Gastrocnemius medialis (tissue), 4 donors: ENCODE data around the gene SLC50A1.

Experiments
- CTCF ChIP-seq, 5 experiments: fragments of 450-650 bp in 3 of 5; fragments of 200-600 bp in 2 of 5; sonication (generic) in 2 of 5; IDR thresholded peaks in 4 of 5; conservative IDR thresholded peaks in 1 of 5; 1 replicate in 4 of 5; 2 replicates in 1 of 5; pipeline ENCODE4 v1.5.1; 2016 to 2019; ENCODE audit warnings: antibody characterized with exemption in 5 of 5, mild to moderate bottlenecking in 3 of 5, moderate library complexity in 3 of 5
- POLR2A ChIP-seq, 2 donors: fragments of 450-650 bp; IDR thresholded peaks; one replicate each; pipeline ENCODE4 v1.6.1; 2017; ENCODE audit warnings: antibody characterized with exemption in 2 of 2, mild to moderate bottlenecking in 2 of 2, moderate library complexity in 2 of 2

DNA sequence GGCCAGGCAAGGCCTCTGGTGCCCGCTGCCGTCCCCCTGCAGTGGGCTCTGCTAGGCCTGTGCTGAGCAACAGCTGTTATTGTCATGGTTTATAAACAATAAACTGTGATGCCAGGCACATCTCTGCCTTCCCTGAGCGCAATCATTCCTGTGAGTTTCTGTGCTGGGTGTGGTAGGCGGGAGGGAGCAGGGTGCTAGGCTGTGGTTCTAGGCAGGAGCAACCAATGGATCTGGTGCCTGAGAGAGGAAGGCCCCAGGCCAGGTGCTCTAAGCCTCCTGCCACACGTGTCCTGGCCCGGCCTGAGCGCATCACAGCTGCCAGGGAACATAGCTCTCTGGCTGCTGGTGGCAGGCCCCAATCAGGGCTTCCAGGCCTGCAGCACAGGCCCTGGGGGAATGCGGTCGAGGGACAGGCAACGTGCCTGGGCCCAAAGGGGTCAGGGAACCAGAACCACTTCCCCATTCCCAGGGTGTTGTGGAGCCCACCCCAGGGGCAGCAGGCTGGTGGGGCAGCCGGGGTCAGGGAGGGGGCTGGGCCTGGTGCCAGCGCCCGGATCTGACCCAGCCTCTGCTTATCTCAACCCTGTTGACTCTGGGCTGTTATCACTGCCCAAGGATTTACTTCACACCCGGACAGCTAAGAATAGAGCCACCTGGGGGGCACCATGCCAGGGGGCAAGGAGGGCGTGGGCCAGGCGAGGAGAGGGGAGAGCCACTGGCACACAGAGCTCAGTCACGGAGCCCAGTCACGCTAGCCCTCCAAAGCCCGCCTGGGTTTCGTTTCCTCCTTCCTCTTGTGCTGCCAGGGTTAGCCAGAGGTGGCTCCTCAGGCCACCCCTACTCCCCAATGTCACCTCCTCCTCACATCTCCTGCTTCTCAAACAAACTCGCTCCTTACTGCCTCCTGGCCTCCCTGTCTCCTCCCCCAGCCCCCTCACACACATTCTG lies 49.5 kb downstream of the SLC50A1 start:
- TF ChIP-seq POLR2A (IDR thresholded peaks at IDR 0.05) (no peak), CTCF (IDR thresholded peaks at IDR 0.05 in 4 of 5, conservative IDR thresholded peaks at IDR 0.05 in 1 of 5) (no peak)
